Nephron progenitor cell (in vitro differentiated cells): ENCODE measurements around the gene PAQR5.

Experiments used
- DNase-seq: peaks from one replicate; pipeline ENCODE4 v3.0.0; 2021
- H3K27ac Mint-ChIP-seq: 2 replicates; pipeline ENCODE4 v1.8.0; 2021; ENCODE audit warnings: mild to moderate bottlenecking, moderate library complexity, mixed read lengths
- H3K27me3 Mint-ChIP-seq: 2 replicates; pipeline ENCODE4 v1.8.0; 2021; ENCODE audit warnings: mild to moderate bottlenecking, low read depth, mixed read lengths; ENCODE audit not compliant: poor library complexity
- H3K36me3 Mint-ChIP-seq: 2 replicates; pipeline ENCODE4 v1.8.0; 2021; ENCODE audit warnings: low read depth, mixed read lengths
- H3K4me1 Mint-ChIP-seq: 2 replicates; pipeline ENCODE4 v1.8.0; 2021; ENCODE audit warnings: mixed read lengths
- H3K4me3 Mint-ChIP-seq: 2 replicates; pipeline ENCODE4 v1.8.0; 2021; ENCODE audit warnings: mild to moderate bottlenecking, moderate library complexity, mixed read lengths
- H3K9me3 Mint-ChIP-seq: 2 replicates; pipeline ENCODE4 v1.8.0; 2021; ENCODE audit warnings: mild to moderate bottlenecking, moderate library complexity, mixed read lengths
- TF ChIP-seq, protein P1 (sequence below): fragments of 200-600 bp; sonication (generic); IDR thresholded peaks from 2 replicates; pipeline ENCODE4 v1.5.0; 2021; ENCODE audit warnings: antibody characterized with exemption

PAQR5 gene

DNA sequence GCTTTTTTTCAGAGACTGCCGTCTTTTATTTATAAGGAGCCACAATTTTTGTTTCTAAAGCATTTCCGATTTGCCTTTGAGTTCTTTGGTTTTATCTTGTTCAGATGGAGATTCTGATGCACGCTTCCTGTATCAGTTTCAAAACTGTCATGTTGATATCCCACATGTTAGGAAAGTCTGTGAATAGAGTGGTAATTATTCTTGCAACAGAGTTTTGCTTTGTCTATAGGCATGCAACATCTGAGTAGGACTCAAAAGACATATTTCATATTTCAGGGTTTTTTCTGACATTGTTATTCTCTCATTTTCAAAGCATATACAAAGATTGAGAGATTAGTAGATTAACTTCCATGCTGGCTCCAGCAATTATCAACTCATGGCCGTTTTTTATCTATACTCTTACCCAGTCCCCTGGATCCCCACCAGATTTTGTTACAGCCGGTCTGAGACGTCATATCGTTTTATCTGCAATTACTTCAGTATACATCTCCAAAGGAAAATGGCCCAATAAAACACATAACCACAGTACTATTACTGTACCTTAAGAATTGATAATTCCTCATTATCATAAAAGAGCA is 22.4 kb downstream of the PAQR5 start:
- DNase-seq, result no peak

DNA sequence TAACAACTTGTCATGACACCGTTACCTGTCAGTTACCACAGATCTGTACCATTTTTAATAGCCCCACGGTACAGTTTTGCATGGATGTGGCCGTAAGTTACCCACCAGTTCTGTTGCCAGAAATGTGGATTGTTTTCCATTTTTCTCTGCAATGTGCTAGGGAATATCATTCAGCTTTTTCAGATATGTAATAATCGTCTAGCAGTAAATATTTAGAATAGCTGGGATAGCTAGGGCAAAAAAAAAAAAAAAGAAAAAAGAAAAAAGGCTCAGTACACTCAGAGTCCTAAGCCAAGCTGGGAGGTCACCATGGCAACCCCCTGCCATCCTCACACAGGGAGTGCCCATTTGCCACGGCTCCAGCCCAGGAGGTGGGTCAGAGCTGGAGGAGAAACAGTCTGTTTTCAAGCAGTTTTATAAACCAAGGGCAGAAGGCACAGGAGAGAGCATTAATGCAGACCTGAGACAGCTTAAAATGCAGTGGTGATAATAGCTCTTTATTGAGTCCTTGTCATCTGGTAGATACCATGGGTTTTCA is 25.2 kb downstream of the PAQR5 start:
- TF ChIP-seq, protein P1, sequence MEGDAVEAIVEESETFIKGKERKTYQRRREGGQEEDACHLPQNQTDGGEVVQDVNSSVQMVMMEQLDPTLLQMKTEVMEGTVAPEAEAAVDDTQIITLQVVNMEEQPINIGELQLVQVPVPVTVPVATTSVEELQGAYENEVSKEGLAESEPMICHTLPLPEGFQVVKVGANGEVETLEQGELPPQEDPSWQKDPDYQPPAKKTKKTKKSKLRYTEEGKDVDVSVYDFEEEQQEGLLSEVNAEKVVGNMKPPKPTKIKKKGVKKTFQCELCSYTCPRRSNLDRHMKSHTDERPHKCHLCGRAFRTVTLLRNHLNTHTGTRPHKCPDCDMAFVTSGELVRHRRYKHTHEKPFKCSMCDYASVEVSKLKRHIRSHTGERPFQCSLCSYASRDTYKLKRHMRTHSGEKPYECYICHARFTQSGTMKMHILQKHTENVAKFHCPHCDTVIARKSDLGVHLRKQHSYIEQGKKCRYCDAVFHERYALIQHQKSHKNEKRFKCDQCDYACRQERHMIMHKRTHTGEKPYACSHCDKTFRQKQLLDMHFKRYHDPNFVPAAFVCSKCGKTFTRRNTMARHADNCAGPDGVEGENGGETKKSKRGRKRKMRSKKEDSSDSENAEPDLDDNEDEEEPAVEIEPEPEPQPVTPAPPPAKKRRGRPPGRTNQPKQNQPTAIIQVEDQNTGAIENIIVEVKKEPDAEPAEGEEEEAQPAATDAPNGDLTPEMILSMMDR, result no peak
- H3K4me3 Mint-ChIP-seq, result no peak overlapping the region
- no peaks in the 10 kb centered on the region for H3K4me1 Mint-ChIP-seq
- no peak overlapping the region for H3K27ac Mint-ChIP-seq
- H3K36me3 Mint-ChIP-seq, result no peaks in the 10 kb centered on the region
- peaks cover 8% of the 10 kb centered on the region for H3K27me3 Mint-ChIP-seq
- no peaks in the 10 kb centered on the region for H3K9me3 Mint-ChIP-seq
- no peak for DNase-seq

More for the DNA sequence above, 22.4 kb downstream of the PAQR5 start:
- Mint-ChIP-seq H3K36me3 (no peaks in the 10 kb centered on the region), H3K4me1 (no peaks in the 10 kb centered on the region), H3K27ac (no peak overlapping the region), H3K4me3 (no peak overlapping the region), H3K27me3 (peaks cover 11% of the 10 kb centered on the region), H3K9me3 (no peaks in the 10 kb centered on the region)
- TF ChIP-seq, protein P1, result no peak

DNA sequence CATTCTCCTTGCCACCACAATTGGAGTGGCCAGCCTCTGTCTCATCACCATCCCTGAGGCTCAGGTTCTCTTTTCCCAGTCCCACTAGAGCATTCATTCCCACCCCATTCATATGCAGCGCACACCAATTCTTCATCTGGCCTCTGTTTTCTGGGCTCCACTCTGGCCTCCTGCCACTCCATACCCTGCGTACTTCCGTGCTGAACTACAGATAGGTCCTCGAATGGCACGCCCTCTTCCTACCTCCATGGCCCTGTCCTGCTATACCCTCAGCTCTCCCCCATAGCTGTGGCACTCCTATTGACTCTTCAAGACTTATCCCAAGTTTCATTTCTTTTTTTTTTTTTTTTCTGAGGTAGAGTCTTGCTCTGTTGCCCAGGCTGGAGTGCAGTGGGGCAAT is 25.9 kb downstream of the PAQR5 start:
- no peak for DNase-seq
- TF ChIP-seq, protein P1, result no peak
- H3K27ac Mint-ChIP-seq, result no peak overlapping the region

DNA sequence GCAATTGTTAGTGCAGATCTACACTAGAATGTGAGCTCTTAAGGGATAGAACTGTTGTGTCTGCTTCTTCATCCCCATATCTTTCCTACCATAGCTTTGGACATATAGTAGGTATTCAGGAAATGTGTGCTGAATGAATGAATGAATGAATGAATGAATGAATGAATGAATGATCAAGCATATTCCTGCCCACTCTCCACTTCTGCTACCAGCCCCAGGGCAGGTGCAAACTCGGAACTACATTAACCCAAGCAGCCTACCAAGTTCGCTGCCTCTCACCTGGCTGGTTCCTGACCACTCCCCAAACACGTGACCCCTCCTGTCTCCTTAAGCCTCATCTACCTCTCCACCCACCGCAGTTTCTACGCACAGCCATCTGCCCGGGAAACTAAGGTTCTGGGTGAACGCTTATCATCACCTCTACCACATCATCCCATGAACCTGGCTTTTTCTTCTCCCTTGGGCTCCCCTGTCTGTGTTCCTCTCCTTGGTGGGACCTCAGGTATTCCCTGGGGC is 26.8 kb downstream of the PAQR5 start:
- Mint-ChIP-seq H3K27ac (peak overlapping the region; percentile 14), H3K4me3 (no peak overlapping the region), H3K4me1 (no peaks in the 10 kb centered on the region), H3K9me3 (no peaks in the 10 kb centered on the region), H3K36me3 (no peaks in the 10 kb centered on the region), H3K27me3 (peaks cover 8% of the 10 kb centered on the region)
- TF ChIP-seq, protein P1, result no peak
- DNase-seq, result no peak

More for the DNA sequence above, 25.9 kb downstream of the PAQR5 start:
- Mint-ChIP-seq H3K4me3 (no peak overlapping the region), H3K27me3 (peaks cover 8% of the 10 kb centered on the region), H3K9me3 (no peaks in the 10 kb centered on the region), H3K4me1 (no peaks in the 10 kb centered on the region), H3K36me3 (no peaks in the 10 kb centered on the region)

DNA sequence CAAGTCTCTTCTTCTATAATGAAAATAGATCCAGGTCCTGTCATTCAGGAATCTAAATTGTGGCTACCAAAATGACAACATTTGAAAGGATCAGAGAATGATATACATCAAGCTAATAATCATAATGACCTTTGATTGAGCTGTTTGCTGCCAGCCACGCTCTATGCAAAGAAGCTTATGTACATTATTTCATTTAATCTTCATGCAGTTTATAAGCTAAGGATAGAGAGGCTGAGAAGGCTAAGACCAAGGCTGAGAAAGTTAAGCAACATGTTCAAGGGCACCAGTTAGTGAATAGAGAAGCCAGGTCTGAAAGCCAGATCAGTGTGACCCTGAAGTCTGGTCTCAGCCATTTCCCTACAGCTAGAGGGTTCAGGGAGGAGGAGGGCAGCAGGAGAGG is 29.4 kb downstream of the PAQR5 start:
- TF ChIP-seq, protein P1, result no peak
- Mint-ChIP-seq H3K27me3 (peaks cover 8% of the 10 kb centered on the region), H3K9me3 (no peaks in the 10 kb centered on the region), H3K4me3 (no peak overlapping the region), H3K36me3 (no peaks in the 10 kb centered on the region), H3K4me1 (peaks cover 8% of the 10 kb centered on the region), H3K27ac (no peak overlapping the region)
- no peak for DNase-seq

DNA sequence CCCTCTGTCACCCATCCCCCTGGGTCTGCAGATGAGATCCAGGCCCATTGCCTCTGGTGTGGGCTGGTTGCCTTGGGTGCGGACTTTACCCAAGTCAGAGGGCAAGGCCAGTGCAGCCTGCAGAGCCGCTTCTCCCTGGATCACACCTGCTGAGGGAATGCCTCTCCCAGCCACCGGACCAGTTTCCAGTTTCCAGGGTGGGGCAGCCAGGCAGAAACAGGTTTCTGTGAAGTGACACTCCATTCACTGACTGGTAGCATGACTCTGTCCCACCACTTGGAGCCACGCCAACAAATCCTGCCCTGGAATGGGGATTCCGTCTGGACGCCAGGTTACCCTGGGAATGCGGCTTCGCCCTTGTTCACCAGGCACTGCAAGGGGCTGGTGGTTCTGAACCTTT is 30.0 kb downstream of the PAQR5 start:
- peaks cover 8% of the 10 kb centered on the region for H3K4me1 Mint-ChIP-seq
- H3K27ac Mint-ChIP-seq, result no peak overlapping the region
- no peaks in the 10 kb centered on the region for H3K36me3 Mint-ChIP-seq
- no peak overlapping the region for H3K4me3 Mint-ChIP-seq
- H3K9me3 Mint-ChIP-seq, result no peaks in the 10 kb centered on the region
- TF ChIP-seq, protein P1, result no peak
- no peak for DNase-seq
- H3K27me3 Mint-ChIP-seq, result peaks cover 10% of the 10 kb centered on the region
